CD4-positive, alpha-beta T cell treated with Interleukin-2 at 100 ng/mL for 4 hours (primary cell): ENCODE results near the gene REEP2.

Experiments used
- DNase-seq: peaks from one replicate; pipeline ENCODE4 v3.0.0-alpha.2; 2020; ENCODE audit warnings: low spot score

The REEP2 gene

GRCh38 chr5:138448481-138449398 is 9.9 kb downstream of the REEP2 start:
- no peak for DNase-seq

GRCh38 chr5:138449501-138450239 is 10.8 kb downstream of the REEP2 start:
- peak; percentile 75 for DNase-seq

DNA sequence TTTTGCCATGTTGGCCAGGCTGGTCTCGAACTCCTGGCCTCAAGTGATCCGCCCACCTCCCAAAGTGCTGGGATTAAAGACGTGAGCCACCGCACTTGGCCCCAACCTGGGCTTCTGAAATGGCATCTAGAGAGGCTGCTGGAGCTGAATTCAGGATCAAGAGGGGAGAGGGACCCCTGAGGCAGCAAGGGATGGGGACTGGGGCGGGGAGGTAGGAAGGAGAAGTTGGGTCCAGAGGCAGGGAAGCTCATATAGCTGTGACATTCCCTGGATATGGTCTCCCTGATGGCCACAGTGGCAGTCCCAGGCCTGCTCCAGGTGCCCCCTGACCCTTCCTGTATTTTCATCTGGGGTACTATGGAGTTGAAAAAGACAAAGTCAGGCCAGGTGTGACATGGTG is 12.1 kb downstream of the REEP2 start:
- no peak for DNase-seq

DNA sequence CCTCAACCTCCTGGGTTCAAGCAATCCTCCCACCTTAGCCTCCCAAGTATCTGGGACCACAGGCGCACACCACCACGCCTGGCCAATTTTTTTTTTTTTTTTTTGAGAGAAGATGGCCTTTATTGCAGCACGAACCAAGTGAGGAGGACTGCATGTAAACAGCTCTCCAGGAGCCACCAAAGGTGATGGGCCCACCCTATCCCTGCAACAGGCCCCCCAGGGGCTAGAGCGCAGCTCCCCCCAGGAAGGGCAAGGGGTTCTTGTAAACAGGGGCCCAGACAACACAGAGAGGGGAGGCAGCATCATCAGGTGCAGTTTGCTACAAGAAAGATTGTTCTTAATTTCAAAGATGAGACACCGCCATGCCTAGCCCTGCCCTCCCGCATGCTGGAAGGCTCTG is 13.9 kb downstream of the REEP2 start:
- DNase-seq = no peak

GRCh38 chr5:138453590-138453989 is 14.7 kb downstream of the REEP2 start:
- no peak for DNase-seq

DNA sequence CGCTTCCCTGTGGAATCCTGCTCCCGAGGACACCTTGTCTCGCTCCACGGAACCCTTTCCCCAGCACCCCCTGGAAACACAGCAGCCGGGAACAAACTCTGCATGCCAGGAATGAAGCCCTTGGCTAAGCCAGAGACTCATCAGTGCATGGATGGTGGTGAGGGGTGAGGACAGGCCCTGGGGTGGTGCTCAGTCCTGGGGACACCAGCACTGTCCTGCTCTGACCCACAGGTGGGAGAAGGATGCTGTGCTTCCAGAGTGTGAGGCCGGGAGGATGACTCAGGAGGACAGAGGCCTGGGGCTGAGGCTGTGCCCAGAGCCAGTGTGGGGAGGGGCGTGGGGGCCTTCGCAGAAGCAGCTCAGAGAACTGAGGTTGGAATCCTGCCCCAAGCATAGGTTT is 15.3 kb downstream of the REEP2 start:
- no peak for DNase-seq

- no peak for DNase-seq
These were observed 16.5 kb downstream of the REEP2 start for GRCh38 chr5:138455232-138455930.

- no peak for DNase-seq
These were observed 18.8 kb downstream of the REEP2 start for GRCh38 chr5:138457531-138458275.

DNA sequence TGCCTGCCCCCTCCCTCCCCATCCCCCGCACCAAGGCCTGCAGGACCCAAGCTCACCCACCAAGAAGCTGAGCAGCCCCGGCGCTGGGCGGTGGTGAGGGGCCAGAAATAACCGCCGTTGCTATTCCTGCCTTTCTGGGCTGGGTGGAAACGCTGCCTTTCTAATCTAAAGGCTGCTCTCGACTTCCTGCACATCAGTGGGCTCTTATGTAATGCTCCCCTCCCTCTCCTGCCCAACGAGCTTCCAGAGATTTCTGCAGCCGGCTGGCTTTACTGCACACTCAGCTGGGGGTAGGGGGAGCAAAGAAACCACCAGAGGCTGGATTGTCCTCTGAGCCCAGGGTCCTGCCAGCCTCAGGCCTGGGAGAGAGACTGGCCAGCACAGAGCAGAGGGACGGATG is 19.5 kb downstream of the REEP2 start:
- no peak for DNase-seq

DNA sequence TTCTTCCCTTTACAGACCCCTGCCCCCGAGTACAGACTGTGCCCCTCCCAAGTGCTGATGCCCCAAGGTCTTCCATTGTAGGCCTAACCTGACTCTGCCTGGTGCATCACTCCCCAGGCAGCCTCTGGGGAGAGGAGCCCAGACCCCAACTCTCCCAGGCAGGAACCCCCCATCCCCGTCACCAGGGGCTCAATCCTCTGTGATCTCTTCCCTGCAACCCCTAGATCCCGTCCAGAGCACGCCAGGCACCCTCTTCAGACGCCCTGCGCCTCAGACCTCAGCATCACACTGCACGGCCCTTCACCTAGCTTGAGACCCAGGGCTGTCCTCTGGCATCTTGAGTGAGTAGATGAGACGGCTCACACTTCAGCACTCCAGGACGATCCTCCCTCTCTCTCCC is 20.0 kb downstream of the REEP2 start:
- DNase-seq = no peak

DNA sequence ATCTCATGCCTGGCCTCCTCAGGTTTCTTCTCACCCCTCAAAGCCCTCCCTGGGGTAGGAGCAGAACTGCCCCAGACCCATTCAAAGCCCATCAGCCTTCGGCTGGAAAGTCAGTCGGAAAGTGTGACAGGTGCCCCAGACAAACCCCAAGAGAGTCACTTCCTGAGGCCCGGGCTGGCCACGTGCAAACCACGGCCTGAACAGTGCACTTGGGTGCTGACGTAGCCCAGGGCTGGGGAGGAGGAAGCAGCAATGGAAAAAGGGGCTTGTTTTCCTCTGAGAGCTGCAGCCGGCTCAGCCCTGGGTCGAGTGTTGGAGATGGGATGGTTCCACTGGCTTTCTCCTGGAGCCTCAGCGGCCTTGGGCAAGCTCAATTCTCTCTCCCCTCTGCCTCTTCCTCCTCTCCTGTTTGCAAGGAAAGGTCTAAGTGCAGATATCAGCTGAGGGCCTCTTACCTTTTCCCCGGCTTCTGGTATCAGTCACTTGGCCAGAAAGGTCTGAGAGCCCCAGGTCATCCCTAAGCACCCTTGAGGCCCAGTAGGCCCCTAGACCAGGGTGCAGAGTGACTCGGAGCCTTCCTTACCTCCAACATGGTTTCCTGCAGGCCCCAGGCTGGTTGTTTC is 20.6 kb downstream of the REEP2 start:
- DNase-seq = peak; percentile 67

- no peak for DNase-seq
These were observed 21.3 kb downstream of the REEP2 start for GRCh38 chr5:138460032-138460693.

- DNase-seq = no peak
These were observed 22.7 kb downstream of the REEP2 start for GRCh38 chr5:138461343-138462125.

DNA sequence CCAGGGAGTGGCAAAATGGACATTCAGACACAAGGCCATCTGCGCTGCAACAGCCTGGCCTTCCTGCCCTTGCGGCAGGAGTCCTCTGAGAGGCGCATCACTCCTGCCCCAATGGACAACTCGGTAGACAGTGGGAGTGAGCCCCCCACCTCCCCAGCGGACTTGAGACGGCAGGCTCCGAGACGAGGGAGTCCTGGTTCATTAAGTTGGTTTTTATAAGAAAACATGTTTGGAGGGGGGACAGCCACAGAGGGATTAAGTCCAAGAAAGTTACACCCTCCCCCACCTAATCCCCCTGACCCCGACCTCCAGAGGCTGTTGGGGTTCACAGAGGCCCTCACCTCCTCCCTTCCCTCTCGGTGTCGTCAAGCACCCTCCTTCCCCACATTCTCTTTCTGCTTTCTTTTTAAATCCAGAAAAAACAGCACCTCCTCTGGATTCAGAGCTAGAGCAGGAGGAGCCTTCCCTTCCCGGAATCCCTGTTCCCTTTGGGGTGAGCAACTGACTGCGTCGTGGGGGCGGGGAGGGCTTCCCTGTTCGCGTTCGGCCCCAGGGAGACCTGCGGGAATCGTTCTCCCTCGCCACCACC is 24.7 kb downstream of the REEP2 start:
- no peak for DNase-seq

DNA sequence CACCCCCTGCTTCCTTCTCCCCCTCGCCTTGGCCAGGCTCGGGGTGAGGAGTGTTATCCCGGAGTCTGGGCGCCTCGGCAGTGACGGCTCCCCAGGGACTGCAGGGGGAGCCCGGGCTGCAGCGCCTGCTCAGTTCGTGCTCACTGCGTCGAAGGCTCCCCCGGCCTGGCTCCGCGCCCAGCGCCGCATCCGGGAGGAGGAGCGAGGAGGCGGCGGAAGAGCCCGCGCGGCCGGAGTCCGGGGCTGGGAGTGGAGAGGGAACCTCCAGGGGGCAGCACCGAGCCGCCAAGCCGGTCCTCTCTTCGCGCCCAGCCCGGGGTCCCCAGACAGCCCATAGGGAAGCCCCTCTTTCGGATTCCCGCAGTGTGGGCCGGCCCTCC is 25.1 kb downstream of the REEP2 start:
- peak; percentile 93 for DNase-seq

- DNase-seq = peak; percentile 98
These were observed 25.8 kb downstream of the REEP2 start for GRCh38 chr5:138464388-138465260.

GRCh38 chr5:138465261-138466124 is 26.6 kb downstream of the REEP2 start, which contains the start of gene EGR1:
Gene EGR1 (plus strand): TSS chr5:138465479. CDS start chr5:138465762, 283 bp downstream.
- peak; percentile 96 for DNase-seq
